DMS153 treated with DMSO at 0.1 percent for 48 hours (cell line): ENCODE data around the gene HADHA.

Experiments used
- DNase-seq: peaks from one replicate; lab custom pipeline; 2025; ENCODE audit not compliant: unreplicated experiment; lab: John Stamatoyannopoulos, UW

The HADHA gene

GRCh38 chr2:26144953-26145680 is 99.3 kb downstream of the HADHA start:
- peak; percentile 35 for DNase-seq

DNA sequence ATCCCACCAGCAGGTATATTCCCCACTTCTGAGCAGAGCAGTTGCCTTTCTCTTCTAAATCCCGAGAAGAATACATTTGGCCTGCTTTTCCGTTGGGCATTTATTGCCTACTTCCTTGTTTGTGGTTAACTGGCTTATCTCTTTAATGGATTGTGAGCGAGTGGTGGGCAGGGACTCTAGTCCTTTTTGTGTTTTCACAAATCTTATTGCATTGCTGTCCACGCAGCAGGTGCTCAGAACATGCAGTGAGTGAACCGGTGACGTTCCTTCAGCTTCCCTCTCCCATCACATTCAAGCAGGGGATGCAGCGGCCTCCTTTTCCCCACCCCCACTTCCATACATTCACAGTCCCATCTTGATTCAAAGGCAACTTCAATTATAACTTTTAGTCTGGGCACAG is 100.4 kb downstream of the HADHA start:
- peak; percentile 14 for DNase-seq

GRCh38 chr2:26141145-26141769 is 103.2 kb downstream of the HADHA start:
- no peak for DNase-seq
